Spleen (tissue), 11 donors: ENCODE results near the gene FBH1. TPM values are rescaled to one million over a fixed set of nuclear protein-coding genes. Genes with fewer than 3 reads are reported as not detected.
"Not testable (repeated sequence)": the region's sequence is repeated elsewhere in the genome, so short reads cannot be mapped to it uniquely, and the experiment has no call there.

Experiments used
- DNase-seq: peaks from one replicate; pipeline ENCODE4 v3.0.0-alpha.2; 2020
- H3K27ac ChIP-seq, 8 donors: fragments of 200-600 bp; sonication (generic) in 7 of 8; 1 replicate in 4 of 8; 2 replicates in 4 of 8; pipeline versions ENCODE4 v1.5.0 to v1.8.0; 2016 to 2021; ENCODE audit warnings: inconsistent platforms in 4 of 8, mild to moderate bottlenecking in 4 of 8, moderate library complexity in 1 of 8
- H3K27me3 ChIP-seq, 7 donors: fragments of 200-600 bp; sonication (generic) in 6 of 7; replicated peaks in 1 of 7; 1 replicate in 4 of 7; 2 replicates in 3 of 7; pipeline versions ENCODE4 v1.5.0 to v1.8.0; 2016 to 2021; ENCODE audit warnings: inconsistent platforms in 3 of 7, mild to moderate bottlenecking in 1 of 7
- H3K36me3 ChIP-seq, 6 donors: fragments of 200-600 bp; sonication (generic) in 5 of 6; 1 replicate in 4 of 6; 2 replicates in 2 of 6; pipeline versions ENCODE4 v1.5.0 to v1.8.0; 2016 to 2021; ENCODE audit warnings: inconsistent platforms in 2 of 6
- H3K4me1 ChIP-seq, 6 donors: fragments of 200-600 bp; sonication (generic) in 5 of 6; 1 replicate in 3 of 6; 2 replicates in 3 of 6; pipeline versions ENCODE4 v1.5.0 to v1.8.0; 2016 to 2021; ENCODE audit warnings: inconsistent platforms in 3 of 6
- H3K4me3 ChIP-seq, 8 donors: fragments of 200-600 bp; sonication (generic) in 7 of 8; 1 replicate in 4 of 8; 2 replicates in 4 of 8; pipeline versions ENCODE4 v1.5.0 to v1.8.0; 2016 to 2021; ENCODE audit warnings: inconsistent platforms in 4 of 8, mild to moderate bottlenecking in 4 of 8, moderate library complexity in 2 of 8
- H3K9me3 ChIP-seq, 8 donors: fragments of 200-600 bp; sonication (generic) in 7 of 8; 1 replicate in 4 of 8; 2 replicates in 4 of 8; pipeline versions ENCODE4 v1.5.0 to v1.8.0; 2016 to 2021; ENCODE audit warnings: inconsistent platforms in 4 of 8
- CTCF ChIP-seq, 11 experiments: fragments of 200-600 bp in 7 of 11; fragments of 450-650 bp in 4 of 11; sonication (generic) in 4 of 11; IDR thresholded peaks in 8 of 11; conservative IDR thresholded peaks in 3 of 11; 1 replicate in 7 of 11; 2 replicates in 4 of 11; pipeline versions ENCODE4 v1.4.0 to v1.8.0; 2016 to 2021; ENCODE audit warnings: antibody characterized with exemption in 11 of 11, inconsistent platforms in 4 of 11, mild to moderate bottlenecking in 1 of 11
- POLR2A ChIP-seq, 3 donors: fragments of 450-650 bp; IDR thresholded peaks; one replicate each; pipeline ENCODE4 v1.5.1; 2017; ENCODE audit warnings: antibody characterized with exemption in 3 of 3, mild to moderate bottlenecking in 1 of 3
- POLR2AphosphoS5 ChIP-seq, 3 donors: sonication (generic); formaldehyde crosslinking; IDR thresholded peaks; one replicate each; pipeline ENCODE4 v1.5.1; 2017; ENCODE audit warnings: antibody characterized with exemption in 3 of 3
- WGBS, 5 donors: extraction: QIAGEN DNeasy Blood & Tissue Kit in 3 of 5; methylation state at CpG; one replicate each; pipeline versions ENCODE4 v1.1.5 to v1.1.7; 2013 to 2018; 5-methylcytosine and 5-hydroxymethylcytosine counted together
- intact Hi-C: fragments of 100-400 bp; cut with DNase I; formaldehyde crosslinking; loops from one replicate; pipeline ENCODE4 v1.15.0; 2023; ENCODE audit warnings: low total_unique reads
- polyA plus RNA-seq, 3 donors: library from polyadenylated mRNA; stranded (reverse); fragments of 200-250 nt; gene quantifications; one replicate each; pipeline ENCODE4 v1.2.1, GENCODE V29; 2013
- total RNA-seq, 7 donors: library from RNA; depleted of rRNA in 3 of 7; stranded (reverse); fragments of >200 nt in 3 of 7; fragmentation: NEBNext Ultra II Directional in 4 of 7; extraction: Animal tissue kit (Norgen Biotek cat#: 25700) in 4 of 7; gene quantifications; one replicate each; pipeline versions ENCODE4 v1.1.0 to v1.2.1, GENCODE V29; 2016 to 2021
- donor health status: healthy with polysubstance abuse.
- donor health status: DM: no; HTN: no; CAD: no; lungs with moderate emphysema.
- donor health status: DM: no; HTN: no; CAD: no.
- donor health status: Bipolar disorder and iron deficiency.
- donor health status: healthy.
- donor health status: DM: no; HTN: no; CAD: no.
- donor health status: DM: yes; HTN: yes; CAD: no.

Gene FBH1
- total and polyA plus RNA-seq, 10 donors: 33.4 to 118 (median 103) TPM

GRCh38 chr10:5945561-5946418 is 55.7 kb downstream of the FBH1 start:
- Histone ChIP-seq H3K4me1 (peaks cover 35 to 85% (median 74%) of the 10 kb centered on the region in 6 donors), H3K27me3 (no peaks in the 10 kb centered on the region), H3K4me3 (peak overlapping the region in 6 of 8 donors; percentile 8 to 57 (median 28)), H3K36me3 (no peaks in the 10 kb centered on the region), H3K27ac (peak overlapping the region in 7 of 8 donors; percentile 73 to 89 (median 85)), H3K9me3 (no peaks in the 10 kb centered on the region)
- intact Hi-C loops: no loop called here
- DNase-seq: peak; percentile 84
- WGBS, 5 donors: 19 to 40% (median 29%) methylated on average over 21 of the region's 21 CpGs
- TF ChIP-seq POLR2A (IDR thresholded peaks at IDR 0.05) (no peak), POLR2AphosphoS5 (IDR thresholded peaks at IDR 0.05) (peak; percentile 74 to 86 (median 82)), CTCF (IDR thresholded peaks at IDR 0.05 in 8 of 11, conservative IDR thresholded peaks at IDR 0.05 in 3 of 11) (peak in 1 of 11 experiments; percentile 8)

- H3K27me3 ChIP-seq, H3K4me3 ChIP-seq, H3K9me3 ChIP-seq, intact Hi-C loops, DNase-seq, H3K36me3 ChIP-seq: not testable (repeated sequence)
- peaks cover 35 to 87% (median 76%) of the 10 kb centered on the region in 6 donors for H3K4me1 ChIP-seq
- WGBS, 5 donors: 83 to 93% (median 90%) methylated on average over 8 to 10 of the region's 10 CpGs
- H3K27ac ChIP-seq: peak overlapping the region in 7 of 8 donors; percentile 73 to 89 (median 85)
Measured at GRCh38 chr10:5946419-5946775, 56.4 kb downstream of the FBH1 start.

GRCh38 chr10:5946786-5947185 is 56.7 kb downstream of the FBH1 start:
- H3K27me3 ChIP-seq: no peaks in the 10 kb centered on the region
- no peaks in the 10 kb centered on the region for H3K9me3 ChIP-seq
- TF ChIP-seq CTCF (IDR thresholded peaks at IDR 0.05 in 8 of 11, conservative IDR thresholded peaks at IDR 0.05 in 3 of 11): no peak
- no peak for TF ChIP-seq POLR2AphosphoS5 (IDR thresholded peaks at IDR 0.05)
- no peak for TF ChIP-seq POLR2A (IDR thresholded peaks at IDR 0.05)
- H3K36me3 ChIP-seq: peaks cover 0 to 6% (median under 1%) of the 10 kb centered on the region in 6 donors
- H3K27ac ChIP-seq: peak overlapping the region in 7 of 8 donors; percentile 27 to 89 (median 81)
- H3K4me1 ChIP-seq: peaks cover 35 to 85% (median 73%) of the 10 kb centered on the region in 6 donors
- intact Hi-C loops: no loop called here
- DNase-seq: no peak
- no peak overlapping the region for H3K4me3 ChIP-seq
- 75 to 85% (median 80%) methylated on average over 8 of the region's 8 CpGs for WGBS, 5 donors

- intact Hi-C loops: no loop called here
- peak overlapping the region in 3 of 8 donors; percentile 2 to 89 (median 81) for H3K27ac ChIP-seq
Measured at GRCh38 chr10:5947471-5948207, 57.6 kb downstream of the FBH1 start.

More at GRCh38 chr10:5947471-5948207, 57.6 kb downstream of the FBH1 start:
- Histone ChIP-seq H3K9me3 (no peaks in the 10 kb centered on the region), H3K27me3 (no peaks in the 10 kb centered on the region), H3K36me3 (peaks cover 0 to 15% (median 8%) of the 10 kb centered on the region in 6 donors), H3K4me3 (no peak overlapping the region), H3K4me1 (peaks cover 29 to 76% (median 66%) of the 10 kb centered on the region in 6 donors)
- no peak for DNase-seq
- WGBS, 5 donors: 93 to 96% (median 95%) methylated on average over 17 of the region's 17 CpGs
- no peak for TF ChIP-seq CTCF (IDR thresholded peaks at IDR 0.05 in 8 of 11, conservative IDR thresholded peaks at IDR 0.05 in 3 of 11)
- TF ChIP-seq POLR2A (IDR thresholded peaks at IDR 0.05): no peak
- no peak for TF ChIP-seq POLR2AphosphoS5 (IDR thresholded peaks at IDR 0.05)
